SKM-1 treated with dmso at 0.1 percent for 144 hours (cell line): Measurements from ENCODE around the gene ST6GALNAC2.
A peak's percentile ranks its signal among the peaks of the same experiment; 100 is the strongest.
"Not testable (repeated sequence)": the region's sequence is repeated elsewhere in the genome, so short reads cannot be mapped to it uniquely, and the experiment has no call there.

ENCODE experiments used
- DNase-seq: peaks from one replicate; lab custom pipeline; 2025; ENCODE audit not compliant: unreplicated experiment; lab: John Stamatoyannopoulos, UW

Gene ST6GALNAC2

GRCh38 chr17:76585649-76586593 lies at the start of gene ST6GALNAC2:
Gene ST6GALNAC2 (minus strand): TSS chr17:76585860. CDS start chr17:76585808, 52 bp downstream.
- DNase-seq, result peak; percentile 14

- no peak for DNase-seq
Observed at GRCh38 chr17:76635039-76635438, 49.4 kb upstream of the ST6GALNAC2 start.

GRCh38 chr17:76633628-76634328 lies 48.1 kb upstream of the ST6GALNAC2 start:
- DNase-seq, result no peak

- DNase-seq, result no peak
Observed at GRCh38 chr17:76631821-76632565, 46.3 kb upstream of the ST6GALNAC2 start.

DNA sequence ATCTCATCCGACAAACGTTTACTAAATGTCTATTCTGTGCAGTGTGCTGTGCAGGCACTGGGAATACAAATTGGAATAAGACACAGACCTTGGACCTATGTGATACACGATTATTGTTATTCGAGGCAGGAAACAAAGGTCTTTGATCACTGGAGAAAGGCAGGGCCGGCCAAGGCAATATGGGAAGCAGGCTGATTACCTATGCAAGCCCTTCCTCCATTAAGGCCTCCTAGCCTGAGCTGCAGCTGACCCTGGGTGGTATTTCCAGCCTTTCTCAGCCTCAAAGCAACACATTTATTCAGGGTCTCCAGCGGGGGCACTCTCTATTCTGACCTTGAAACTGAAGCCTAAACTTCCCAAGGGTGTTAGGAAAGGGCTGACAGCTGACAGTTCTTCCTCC lies 44.5 kb upstream of the ST6GALNAC2 start:
- DNase-seq, result no peak

GRCh38 chr17:76627510-76627909 lies 41.9 kb upstream of the ST6GALNAC2 start:
- no peak for DNase-seq

- no peak for DNase-seq
Observed at GRCh38 chr17:76626442-76626841, 40.8 kb upstream of the ST6GALNAC2 start.

- no peak for DNase-seq
Observed at GRCh38 chr17:76625496-76625895, 39.8 kb upstream of the ST6GALNAC2 start.

- DNase-seq, result peak; percentile 76
Observed at GRCh38 chr17:76623271-76624146, 37.8 kb upstream of the ST6GALNAC2 start.

GRCh38 chr17:76617838-76618237 lies 32.2 kb upstream of the ST6GALNAC2 start:
- no peak for DNase-seq

- DNase-seq, result no peak
Observed at GRCh38 chr17:76614912-76615617, 29.4 kb upstream of the ST6GALNAC2 start.

DNA sequence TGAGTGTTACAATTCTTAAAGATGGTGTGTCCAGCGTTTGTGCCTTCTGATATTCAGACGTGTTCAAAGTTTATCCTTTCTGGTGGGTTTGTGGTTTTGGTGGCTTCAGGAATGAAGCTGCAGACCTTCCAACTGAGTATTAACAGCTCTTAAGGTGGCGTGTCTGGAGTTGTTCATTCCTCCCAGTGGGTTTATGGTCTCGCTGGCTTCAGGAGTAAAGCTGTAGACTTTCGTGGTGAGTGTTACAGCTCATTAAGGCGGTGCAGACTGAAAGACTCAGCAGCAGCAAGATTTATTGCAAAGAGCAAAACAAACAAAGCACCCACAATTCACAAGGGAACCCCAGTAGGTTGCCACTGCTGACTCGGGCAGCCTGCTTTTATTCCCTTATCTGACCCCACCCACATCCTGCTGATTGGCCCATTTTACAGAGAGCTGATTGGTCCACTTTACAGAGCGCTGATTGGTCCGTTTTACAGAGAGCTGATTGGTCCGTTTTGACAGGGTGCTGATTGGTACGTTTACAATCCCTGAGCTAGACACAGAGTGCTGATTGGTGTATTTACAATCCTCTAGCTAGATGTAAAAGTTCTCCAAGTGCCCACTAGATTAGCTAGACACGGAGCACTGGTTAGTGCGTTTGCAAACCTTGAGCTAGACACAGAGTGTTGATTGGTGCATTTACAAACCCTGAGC lies 28.6 kb upstream of the ST6GALNAC2 start:
- DNase-seq, result not testable (repeated sequence)

DNA sequence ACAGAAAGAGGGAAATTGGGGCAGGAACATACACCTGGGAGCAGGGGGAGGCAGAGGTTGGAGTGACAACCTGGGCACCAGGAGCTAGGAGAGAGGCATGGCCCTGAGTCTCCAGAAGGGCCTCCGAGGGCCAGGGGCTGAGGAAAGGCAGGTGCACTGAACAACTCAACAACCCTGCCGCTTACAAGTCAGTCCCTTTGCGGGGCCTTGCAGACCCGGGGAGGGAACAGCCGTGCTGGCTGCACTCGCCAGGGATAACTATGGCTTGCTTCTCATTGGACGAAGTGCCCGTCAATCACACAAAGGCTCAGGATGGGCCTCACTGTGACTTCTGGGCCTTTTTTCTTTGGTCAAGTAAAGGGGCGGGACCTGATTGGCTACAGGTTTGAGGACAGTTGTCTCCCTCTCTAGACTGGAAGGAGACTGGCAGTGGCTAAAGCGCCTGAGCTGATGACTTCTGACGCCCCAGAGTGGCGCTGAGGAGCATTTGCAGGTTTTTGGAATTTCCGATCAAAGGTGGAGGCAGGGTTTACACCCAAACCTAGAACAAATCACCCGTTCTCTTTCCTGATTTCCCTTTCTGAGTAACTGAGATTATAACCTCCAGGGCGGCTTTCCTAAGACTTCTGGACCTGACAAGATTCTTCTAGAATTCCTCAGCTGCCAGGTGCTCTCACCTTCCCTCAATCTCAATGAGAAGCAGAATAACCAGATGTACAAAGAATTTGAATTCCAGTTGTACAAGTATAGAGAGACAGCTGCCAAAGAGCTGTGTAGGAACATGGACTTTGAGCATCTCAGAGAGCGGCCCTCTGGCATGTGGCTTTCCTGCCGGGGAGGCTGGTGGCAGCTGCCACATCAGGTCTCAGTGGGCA lies 27.6 kb upstream of the ST6GALNAC2 start:
- DNase-seq, result no peak

GRCh38 chr17:76612465-76612864 lies 26.8 kb upstream of the ST6GALNAC2 start:
- no peak for DNase-seq

GRCh38 chr17:76611758-76612157 lies 26.1 kb upstream of the ST6GALNAC2 start:
- DNase-seq, result no peak

DNA sequence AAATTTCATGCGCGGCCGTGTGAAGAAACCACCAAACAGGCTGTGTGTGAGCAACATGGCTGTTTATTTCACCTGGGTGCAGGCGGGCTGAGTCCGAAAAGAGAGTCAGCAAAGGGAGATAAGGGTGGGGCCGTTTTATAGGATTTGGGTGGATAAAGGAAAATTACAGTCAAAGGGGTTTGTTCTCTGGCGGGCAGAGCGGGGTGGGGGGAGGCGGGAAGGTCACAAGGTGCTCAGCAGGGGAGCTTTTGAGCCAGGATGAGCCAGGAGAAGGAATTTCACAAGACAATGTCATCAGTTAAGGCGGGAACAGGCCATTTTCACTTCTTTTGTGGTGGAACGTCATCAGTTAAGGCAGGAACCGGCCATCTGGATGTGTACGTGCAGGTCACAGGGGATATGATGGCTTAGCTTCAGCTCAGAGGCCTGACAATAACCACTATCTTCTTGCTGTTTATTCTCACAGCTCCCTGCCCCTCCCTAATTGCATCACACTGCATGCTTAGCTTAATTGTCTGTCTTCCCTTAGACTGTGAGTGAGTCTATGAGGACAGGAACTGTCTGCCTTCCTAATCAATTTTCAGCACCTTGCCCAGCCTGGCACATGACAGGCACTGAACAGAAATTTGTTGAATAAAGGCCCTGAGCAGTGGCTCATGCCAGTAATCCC lies 25.6 kb upstream of the ST6GALNAC2 start:
- DNase-seq, result not testable (repeated sequence)

- DNase-seq, result not testable (repeated sequence)
Observed at GRCh38 chr17:76606685-76607084, 21.0 kb upstream of the ST6GALNAC2 start.

DNA sequence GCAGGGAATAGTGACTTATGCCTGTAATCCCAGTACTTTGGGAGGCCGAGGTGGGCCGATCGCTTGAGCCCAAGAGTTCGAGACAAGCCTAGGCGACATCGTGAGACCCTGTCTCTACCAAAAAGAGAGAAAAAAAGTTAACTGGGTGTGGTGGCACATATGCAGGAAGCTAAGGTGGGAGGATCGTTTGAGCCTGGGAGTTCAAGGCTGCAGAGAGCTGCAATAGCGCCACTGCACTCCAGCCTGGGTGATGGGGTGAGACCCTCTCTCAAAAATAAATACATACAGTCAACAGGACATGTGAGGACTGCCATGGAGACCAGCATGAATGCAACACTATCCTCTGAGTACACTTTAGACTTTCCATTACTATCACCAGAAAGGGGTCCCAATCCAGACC lies 15.4 kb upstream of the ST6GALNAC2 start:
- DNase-seq, result no peak
